HL-60 (cell line): ENCODE data around the gene TMIE.

Experiments
- DNase-seq, 2 experiments: peaks; one replicate each; pipeline ENCODE4 v3.0.0-alpha.2; 2010 to 2020; ENCODE audit warnings: low read depth in 1 of 2, low spot score in 1 of 2
- H3K27ac ChIP-seq: fragments of 250-450 bp; sonication (Bioruptor Pico); replicated peaks from 2 replicates; pipeline ENCODE4 v1.5.1; 2020; ENCODE audit warnings: mild to moderate bottlenecking, moderate library complexity
- H3K27me3 ChIP-seq: fragments of 250-450 bp; sonication (Bioruptor Pico); 2 replicates; pipeline ENCODE4 v1.5.1; 2021; ENCODE audit warnings: mild to moderate bottlenecking, moderate library complexity; ENCODE audit not compliant: insufficient read depth, poor library complexity, severe bottlenecking
- H3K4me3 ChIP-seq: replicated peaks from 2 replicates; pipeline ENCODE4 v1.5.1; 2011; ENCODE audit warnings: mild to moderate bottlenecking, control low read depth, low read length; ENCODE audit not compliant: insufficient read depth
- GABPA ChIP-seq: IDR thresholded peaks from 2 replicates; pipeline ENCODE4 v1.6.1; 2012; ENCODE audit warnings: low read depth
- POLR2AphosphoS5 ChIP-seq: IDR thresholded peaks from 2 replicates; pipeline ENCODE4 v1.6.1; 2012; ENCODE audit warnings: low read depth
- REST ChIP-seq: IDR thresholded peaks from 2 replicates; pipeline ENCODE4 v1.6.1; 2012; ENCODE audit warnings: low read depth; ENCODE audit not compliant: insufficient replicate concordance
- SPI1 ChIP-seq: IDR thresholded peaks from 2 replicates; pipeline ENCODE4 v1.6.1; 2012; ENCODE audit warnings: low read depth, mild to moderate bottlenecking, borderline replicate concordance
- TF ChIP-seq, protein P1 (sequence below): IDR thresholded peaks from one replicate; pipeline ENCODE4 v1.5.1; 2011; ENCODE audit warnings: low read length, control low read depth, inconsistent platforms; ENCODE audit not compliant: insufficient read depth

The TMIE gene

GRCh38 chr3:46666453-46666845 is 34.7 kb upstream of the TMIE start:
- TF ChIP-seq POLR2AphosphoS5: no peak
- no peak for TF ChIP-seq SPI1
- TF ChIP-seq GABPA: no peak
- no peak for TF ChIP-seq REST
- TF ChIP-seq, protein P1, sequence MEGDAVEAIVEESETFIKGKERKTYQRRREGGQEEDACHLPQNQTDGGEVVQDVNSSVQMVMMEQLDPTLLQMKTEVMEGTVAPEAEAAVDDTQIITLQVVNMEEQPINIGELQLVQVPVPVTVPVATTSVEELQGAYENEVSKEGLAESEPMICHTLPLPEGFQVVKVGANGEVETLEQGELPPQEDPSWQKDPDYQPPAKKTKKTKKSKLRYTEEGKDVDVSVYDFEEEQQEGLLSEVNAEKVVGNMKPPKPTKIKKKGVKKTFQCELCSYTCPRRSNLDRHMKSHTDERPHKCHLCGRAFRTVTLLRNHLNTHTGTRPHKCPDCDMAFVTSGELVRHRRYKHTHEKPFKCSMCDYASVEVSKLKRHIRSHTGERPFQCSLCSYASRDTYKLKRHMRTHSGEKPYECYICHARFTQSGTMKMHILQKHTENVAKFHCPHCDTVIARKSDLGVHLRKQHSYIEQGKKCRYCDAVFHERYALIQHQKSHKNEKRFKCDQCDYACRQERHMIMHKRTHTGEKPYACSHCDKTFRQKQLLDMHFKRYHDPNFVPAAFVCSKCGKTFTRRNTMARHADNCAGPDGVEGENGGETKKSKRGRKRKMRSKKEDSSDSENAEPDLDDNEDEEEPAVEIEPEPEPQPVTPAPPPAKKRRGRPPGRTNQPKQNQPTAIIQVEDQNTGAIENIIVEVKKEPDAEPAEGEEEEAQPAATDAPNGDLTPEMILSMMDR: no peak
- DNase-seq: no peak
- no peak overlapping the region for H3K4me3 ChIP-seq
- H3K27me3 ChIP-seq: no peaks in the 10 kb centered on the region
- no peak overlapping the region for H3K27ac ChIP-seq

- Histone ChIP-seq H3K4me3 (no peak overlapping the region), H3K27ac (no peak overlapping the region), H3K27me3 (no peaks in the 10 kb centered on the region)
- no peak for DNase-seq
- no peak for TF ChIP-seq SPI1
- TF ChIP-seq, protein P1: no peak
Measured at GRCh38 chr3:46667061-46667621, 34.1 kb upstream of the TMIE start.

- TF ChIP-seq SPI1: no peak
- no peak for TF ChIP-seq GABPA
- TF ChIP-seq REST: no peak
- TF ChIP-seq, protein P1: no peak
- no peak for TF ChIP-seq POLR2AphosphoS5
- no peaks in the 10 kb centered on the region for H3K27me3 ChIP-seq
- DNase-seq: no peak
- no peak overlapping the region for H3K4me3 ChIP-seq
- no peak overlapping the region for H3K27ac ChIP-seq
Measured at GRCh38 chr3:46667657-46668056, 33.5 kb upstream of the TMIE start.

GRCh38 chr3:46668116-46668515 is 33.1 kb upstream of the TMIE start:
- Histone ChIP-seq H3K4me3 (no peak overlapping the region), H3K27ac (no peak overlapping the region), H3K27me3 (no peaks in the 10 kb centered on the region)
- DNase-seq: no peak
- TF ChIP-seq POLR2AphosphoS5 (no peak), SPI1 (no peak), GABPA (no peak), REST (no peak)
- TF ChIP-seq, protein P1: no peak
